GM12878 (cell line): ENCODE measurements around the gene SKIL.

Experiments used
- CBX5 ChIP-seq: sonication (generic); IDR thresholded peaks from 2 replicates; pipeline ENCODE4 v1.6.1; 2016; ENCODE audit warnings: low read depth, moderate library complexity, mild to moderate bottlenecking, inconsistent platforms
- CTCF ChIP-seq, 3 experiments: IDR thresholded peaks in 2 of 3; conservative IDR thresholded peaks in 1 of 3; 2 replicates each; pipeline ENCODE4 v1.5.1; 2011; ENCODE audit warnings: low read depth in 3 of 3, low read length in 3 of 3, mild to moderate bottlenecking in 3 of 3, control low read depth in 2 of 3, moderate library complexity in 2 of 3, inconsistent platforms in 1 of 3, mixed read lengths in 1 of 3; ENCODE audit not compliant: control insufficient read depth in 2 of 3, insufficient read depth in 1 of 3; ENCODE audit errors: extremely low read depth in 1 of 3
- EZH2 ChIP-seq: IDR thresholded peaks from 2 replicates; pipeline ENCODE4 v1.6.1; 2012; ENCODE audit warnings: low read depth, mild to moderate bottlenecking, control low read depth, inconsistent platforms, low read length, borderline replicate concordance; ENCODE audit not compliant: control insufficient read depth
- MAX ChIP-seq: IDR thresholded peaks from 2 replicates; pipeline ENCODE4 v1.6.1; 2012; ENCODE audit warnings: low read depth, low read length, improper control_type of control experiment
- POLR2A ChIP-seq: IDR thresholded peaks from 2 replicates; pipeline ENCODE4 v1.6.1; 2011; ENCODE audit warnings: low read depth, mild to moderate bottlenecking, low read length
- SP1 ChIP-seq: IDR thresholded peaks from one replicate; pipeline ENCODE4 v1.6.1; 2011; ENCODE audit warnings: low read depth, low read length
- ZBED1 ChIP-seq: IDR thresholded peaks from 2 replicates; pipeline ENCODE4 v1.6.1; 2016; ENCODE audit warnings: borderline replicate concordance
- ZBTB33 ChIP-seq: fragments of 450-650 bp; IDR thresholded peaks from 2 replicates; pipeline ENCODE4 v1.6.1; 2017; ENCODE audit warnings: mild to moderate bottlenecking
- ZNF592 ChIP-seq: fragments of 450-650 bp; IDR thresholded peaks from 2 replicates; pipeline ENCODE4 v1.6.1; 2017; ENCODE audit warnings: mild to moderate bottlenecking, moderate library complexity
- ZZZ3 ChIP-seq: IDR thresholded peaks from 2 replicates; pipeline ENCODE4 v1.6.1; 2011; ENCODE audit warnings: low read depth; ENCODE audit not compliant: control insufficient read depth, insufficient read length

- no peak for TF ChIP-seq CTCF (IDR thresholded peaks at IDR 0.05 in 2 of 3, conservative IDR thresholded peaks at IDR 0.05 in 1 of 3; ENCODE audit: control insufficient read depth in 2 of 3, extremely low read depth in 1 of 3, insufficient read depth in 1 of 3, low read depth in 3 of 3, low read length in 3 of 3)
- TF ChIP-seq EZH2 = no peak
- no peak for TF ChIP-seq ZZZ3
- no peak for TF ChIP-seq SP1
- no peak for TF ChIP-seq CBX5
- TF ChIP-seq ZBTB33 = no peak
- no peak for TF ChIP-seq POLR2A
- no peak for TF ChIP-seq ZBED1
- TF ChIP-seq ZNF592 = no peak
- TF ChIP-seq MAX = no peak
Observed at GRCh38 chr3:170440344-170440743, 82.8 kb downstream of the SKIL start.
